ENCODE data around the gene KDM4B.
"Not testable (repeated sequence)": the region's sequence is repeated elsewhere in the genome, so short reads cannot be mapped to it uniquely, and the experiment has no call there.

The KDM4B gene

GRCh38 chr19:4968462-4969291, at the start of gene KDM4B:
TSS of gene KDM4B (plus strand) at chr19:4969113. CDS start at chr19:5032891, 63,778 bp downstream.
- peak; percentile 100 for DNase-seq

GRCh38 chr19:4922530-4923275, 46.2 kb upstream of the KDM4B start:
- no peak for DNase-seq

GRCh38 chr19:4923276-4923747, 45.6 kb upstream of the KDM4B start:
- DNase-seq: no peak

- no peak for DNase-seq
Measured at GRCh38 chr19:4929186-4929585, 39.7 kb upstream of the KDM4B start.

- no peak for DNase-seq
Measured at GRCh38 chr19:4930664-4931063, 38.2 kb upstream of the KDM4B start.

GRCh38 chr19:4932711-4933110, 36.2 kb upstream of the KDM4B start:
- DNase-seq: no peak

- DNase-seq: no peak
Measured at GRCh38 chr19:4933528-4933927, 35.4 kb upstream of the KDM4B start.

GRCh38 chr19:4935444-4935843, 33.5 kb upstream of the KDM4B start:
- no peak for DNase-seq

GRCh38 chr19:4937060-4937459, 31.9 kb upstream of the KDM4B start:
- DNase-seq: no peak

- DNase-seq: not testable (repeated sequence)
Measured at GRCh38 chr19:4938461-4938860, 30.5 kb upstream of the KDM4B start.

GRCh38 chr19:4939466-4939865, 29.4 kb upstream of the KDM4B start:
- DNase-seq: no peak

GRCh38 chr19:4941638-4942169, 27.2 kb upstream of the KDM4B start:
- DNase-seq: not testable (repeated sequence)

GRCh38 chr19:4950650-4951049, 18.3 kb upstream of the KDM4B start:
- DNase-seq: peak in 1 of 2 donors; percentile 17

- no peak for DNase-seq
Measured at GRCh38 chr19:4951656-4952055, 17.3 kb upstream of the KDM4B start.

- DNase-seq: no peak
Measured at GRCh38 chr19:4952945-4953344, 16.0 kb upstream of the KDM4B start.

GRCh38 chr19:4954320-4955149, 14.4 kb upstream of the KDM4B start:
- DNase-seq: not testable (repeated sequence)

- no peak for DNase-seq
Measured at GRCh38 chr19:4955274-4955673, 13.6 kb upstream of the KDM4B start.

- no peak for DNase-seq
Measured at GRCh38 chr19:4957981-4958380, 10.9 kb upstream of the KDM4B start.

GRCh38 chr19:4962085-4962619, 6.8 kb upstream of the KDM4B start:
- no peak for DNase-seq

GRCh38 chr19:4965061-4965460, 3.9 kb upstream of the KDM4B start:
- DNase-seq: no peak

- no peak for DNase-seq
Measured at GRCh38 chr19:4966591-4966990, 2.3 kb upstream of the KDM4B start.

- no peak for DNase-seq
Measured at GRCh38 chr19:4967738-4968461, 1.0 kb upstream of the KDM4B start.
